ENCODE measurements around the gene LRRC4C.

The LRRC4C gene

DNA sequence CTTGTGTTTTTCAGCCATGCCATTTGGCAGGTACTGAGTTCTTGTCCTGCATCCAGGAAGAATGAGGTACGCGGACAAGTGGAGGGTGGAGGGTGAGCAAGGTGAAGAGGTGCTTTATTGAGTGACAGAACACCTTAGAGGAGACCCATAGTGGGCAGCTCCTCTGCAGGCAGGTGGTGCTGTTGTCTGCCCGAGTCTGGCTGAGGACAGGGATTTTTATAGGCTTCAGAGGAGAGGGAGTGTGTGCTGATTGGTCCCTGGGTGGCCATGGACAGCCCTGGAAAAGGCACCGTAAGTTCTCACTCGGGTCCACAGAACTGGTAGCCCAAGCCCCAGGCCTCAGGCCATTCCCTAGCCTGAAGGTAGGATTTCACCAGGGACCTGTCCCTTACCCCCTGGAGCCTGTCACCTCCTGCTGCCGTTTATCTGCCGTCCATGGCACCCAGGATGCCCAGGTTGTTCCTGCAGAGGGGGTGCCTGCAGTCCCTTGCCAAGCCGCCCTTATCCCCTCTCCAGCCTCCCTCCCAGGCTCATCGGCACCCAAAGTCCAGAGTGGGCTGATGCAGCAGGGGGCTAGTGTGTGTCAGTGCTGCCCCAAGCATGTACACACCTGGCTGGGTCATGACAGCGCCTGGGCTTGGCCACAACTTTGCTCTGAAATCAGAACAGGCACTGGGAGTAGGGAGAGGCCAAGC lies 213.6 kb downstream of the LRRC4C start:
- DNase-seq: no peak

- no peak for DNase-seq
Observed at GRCh38 chr11:41245184-41245583, 214.3 kb downstream of the LRRC4C start.

DNA sequence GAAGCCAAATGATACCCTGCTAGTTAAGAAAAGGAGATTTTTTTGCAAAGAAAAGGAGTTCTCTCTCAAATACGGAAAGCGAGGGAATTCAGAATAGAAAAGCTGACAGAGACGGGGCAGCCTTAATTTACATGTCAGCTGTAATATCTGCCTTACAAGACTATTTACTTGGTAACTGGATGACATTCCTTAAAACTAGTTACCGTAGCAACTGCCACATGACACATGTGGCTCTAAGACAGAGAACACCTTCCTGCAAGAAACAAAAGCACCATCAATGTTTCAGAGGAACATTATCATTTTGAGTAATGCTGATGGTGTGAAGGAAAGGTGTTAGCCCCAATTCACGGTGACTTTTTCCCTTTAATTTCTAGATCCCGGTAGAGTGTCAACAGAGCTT lies 222.1 kb downstream of the LRRC4C start:
- no peak for DNase-seq

DNA sequence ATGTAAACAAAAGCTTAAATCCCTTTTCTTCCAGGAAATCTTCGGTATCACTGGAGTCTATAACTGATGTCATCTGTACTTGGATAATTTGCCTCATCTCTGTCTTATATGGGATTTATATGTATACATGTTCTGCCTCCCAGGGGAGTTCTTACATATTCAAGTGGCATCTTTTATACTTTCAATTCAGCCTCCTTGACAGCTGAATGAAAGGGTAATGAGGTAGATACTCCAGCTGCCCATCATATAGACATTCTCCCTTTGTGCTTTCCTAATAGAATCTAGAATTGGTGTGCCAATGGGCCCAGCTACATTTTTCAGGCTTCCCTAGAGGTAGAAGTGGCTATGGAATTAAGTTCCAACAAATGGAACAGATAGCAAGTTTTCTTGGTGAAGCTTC lies 223.8 kb downstream of the LRRC4C start:
- no peak for DNase-seq

DNA sequence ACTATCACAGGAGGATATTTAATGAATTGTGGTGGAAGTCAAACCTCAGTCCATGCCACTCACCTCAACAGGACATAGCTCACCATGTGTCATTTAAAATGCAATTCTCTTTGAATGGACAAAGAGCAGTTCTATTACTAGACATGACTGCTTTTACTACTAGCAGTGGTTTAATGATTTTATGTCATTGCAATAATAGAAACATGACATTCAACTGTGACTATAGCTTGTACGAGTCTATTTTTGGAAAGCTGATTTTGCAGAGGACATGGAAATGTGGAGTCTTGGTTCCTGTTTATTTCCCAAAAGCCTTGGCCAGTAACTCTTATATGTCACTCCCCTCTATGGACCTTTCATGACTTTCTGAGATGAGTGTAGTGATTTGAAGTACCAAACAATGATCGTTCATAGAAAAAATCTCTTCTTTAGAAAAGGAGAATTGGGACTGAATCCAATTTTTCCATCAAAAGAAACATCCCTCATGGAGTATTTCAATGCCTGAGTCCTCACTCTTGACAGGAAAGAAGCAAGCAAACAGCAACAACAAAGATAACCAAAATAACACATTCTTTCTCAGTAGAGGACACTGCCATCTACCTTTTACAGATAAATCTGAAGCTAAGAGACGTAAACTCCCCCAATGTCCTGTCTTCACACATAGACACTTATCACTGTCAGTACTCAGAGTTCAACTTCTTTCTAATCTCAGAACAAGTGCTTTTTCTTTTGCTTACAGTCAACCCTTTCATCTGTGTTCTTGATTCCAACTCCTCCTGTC lies 233.4 kb downstream of the LRRC4C start:
- DNase-seq: no peak

- no peak for DNase-seq
Observed at GRCh38 chr11:41222236-41222635, 237.2 kb downstream of the LRRC4C start.

- DNase-seq: no peak
Observed at GRCh38 chr11:41206388-41206787, 253.1 kb downstream of the LRRC4C start.

DNA sequence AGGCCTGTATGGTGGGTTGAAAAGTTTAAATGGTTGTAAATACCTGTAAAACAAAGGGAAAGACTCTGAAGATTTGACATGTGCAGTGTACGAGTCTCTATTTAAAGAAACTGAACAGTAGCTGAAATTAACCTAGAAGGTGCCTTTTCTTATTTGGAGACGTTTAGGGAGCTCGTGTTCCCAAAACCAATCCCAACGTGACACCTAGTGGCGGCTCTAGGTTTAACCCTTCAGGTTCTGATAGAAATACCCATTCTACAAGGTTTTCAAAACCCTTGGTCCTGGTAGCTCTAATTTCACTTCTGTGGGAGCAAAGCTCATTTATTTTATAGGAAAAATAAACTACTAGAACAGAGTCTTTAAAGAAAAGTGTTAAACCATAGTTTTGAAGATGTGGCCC lies 258.3 kb downstream of the LRRC4C start:
- no peak for DNase-seq

- no peak for DNase-seq
Observed at GRCh38 chr11:41190437-41191082, 268.9 kb downstream of the LRRC4C start.

DNA sequence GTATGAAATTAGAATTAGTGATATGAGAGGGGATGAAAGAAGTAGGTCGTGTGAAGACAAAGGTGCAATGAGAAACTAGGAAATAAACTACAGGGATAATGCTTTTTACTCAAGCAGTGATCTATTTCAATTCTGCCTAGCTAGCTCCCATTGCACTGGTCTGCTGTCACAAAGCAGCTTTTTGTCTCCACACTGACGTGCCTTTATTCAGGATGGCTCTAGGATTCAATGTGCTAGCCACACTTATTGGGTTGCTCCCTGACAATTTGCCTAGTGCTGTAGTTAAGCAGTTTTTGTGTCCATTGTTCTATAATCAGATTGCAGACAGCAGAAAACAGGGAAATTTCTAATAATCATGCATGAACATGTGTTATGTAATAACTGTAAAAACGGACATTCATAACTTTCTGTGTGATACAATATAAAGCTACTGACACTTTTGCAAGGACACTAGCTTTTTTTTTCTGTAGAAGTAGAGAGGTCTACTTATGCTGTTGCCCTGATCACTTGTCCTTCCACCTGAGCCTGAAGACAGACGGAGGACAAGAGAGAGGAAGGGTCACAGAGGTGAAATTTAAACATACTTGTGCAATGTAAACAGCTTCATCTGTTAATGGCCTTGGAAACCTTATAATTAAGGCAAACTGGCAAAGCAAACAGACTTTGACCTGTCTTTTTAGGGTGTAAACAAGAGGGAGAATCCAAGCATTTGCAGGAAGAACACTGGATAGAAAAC lies 269.6 kb downstream of the LRRC4C start:
- no peak for DNase-seq

- no peak for DNase-seq
Observed at GRCh38 chr11:41177791-41178190, 281.7 kb downstream of the LRRC4C start.

GRCh38 chr11:41175304-41175972 lies 284.0 kb downstream of the LRRC4C start:
- no peak for DNase-seq

GRCh38 chr11:41146326-41146725 lies 313.1 kb downstream of the LRRC4C start:
- DNase-seq: no peak

- no peak for DNase-seq
Observed at GRCh38 chr11:41145420-41145819, 314.0 kb downstream of the LRRC4C start.

DNA sequence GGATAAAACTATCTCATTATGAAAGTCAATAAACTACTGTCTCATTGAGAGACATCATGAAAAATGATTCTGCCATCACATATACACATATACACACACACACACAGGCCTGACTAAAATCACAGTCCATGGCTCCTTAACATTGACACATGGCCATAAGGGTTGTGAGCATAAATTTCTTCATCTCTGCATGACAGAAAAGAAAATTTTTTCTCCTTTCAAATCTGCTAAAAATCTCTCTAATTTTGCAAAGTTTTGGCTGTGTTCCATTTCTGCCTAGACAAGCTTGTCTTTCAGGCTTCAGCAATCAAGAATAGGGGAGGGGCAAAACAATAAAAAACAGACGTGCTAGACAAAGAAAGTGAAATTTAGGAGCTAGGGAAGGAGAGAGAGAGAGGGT lies 324.5 kb downstream of the LRRC4C start:
- DNase-seq: no peak

GRCh38 chr11:41133023-41133422 lies 326.4 kb downstream of the LRRC4C start:
- DNase-seq: no peak

DNA sequence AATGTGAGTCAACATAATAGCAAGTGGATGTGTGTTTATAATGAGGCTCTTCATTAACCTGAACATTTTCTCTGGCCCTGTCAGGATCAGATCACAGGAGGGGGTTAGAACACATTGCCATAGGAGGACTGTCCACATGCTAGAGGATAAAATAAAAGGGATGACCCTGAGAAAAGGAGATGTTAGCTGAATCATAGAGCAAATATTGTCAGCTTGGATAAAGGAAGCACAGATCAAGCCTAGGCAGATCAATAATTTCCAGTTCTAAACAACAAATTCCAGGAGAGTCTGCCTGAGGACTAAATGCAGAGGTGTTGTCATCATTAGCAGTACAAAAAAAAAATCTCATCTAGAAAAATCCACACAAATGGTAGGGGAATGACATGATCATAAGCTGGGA lies 337.9 kb downstream of the LRRC4C start:
- no peak for DNase-seq

DNA sequence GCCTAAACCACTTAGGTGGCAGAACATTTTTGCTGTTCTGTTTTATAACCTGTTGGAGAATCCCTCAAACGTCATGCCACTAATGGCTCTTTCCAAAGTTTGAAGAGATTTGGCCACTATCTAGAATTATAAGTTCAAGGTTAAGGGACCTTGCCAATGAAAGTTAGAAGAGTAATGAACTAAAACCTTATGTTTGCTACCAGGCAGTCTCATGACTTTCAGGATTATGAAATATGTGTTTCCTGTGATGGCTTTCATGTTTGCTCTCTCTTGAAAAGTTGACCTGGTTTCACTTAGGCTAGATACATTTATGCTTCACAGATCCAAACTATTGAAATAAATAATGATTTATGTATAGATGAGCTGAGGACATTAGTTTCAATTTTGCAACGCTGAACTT lies 340.0 kb downstream of the LRRC4C start:
- DNase-seq: no peak

- DNase-seq: no peak
Observed at GRCh38 chr11:41118521-41118920, 340.9 kb downstream of the LRRC4C start.

DNA sequence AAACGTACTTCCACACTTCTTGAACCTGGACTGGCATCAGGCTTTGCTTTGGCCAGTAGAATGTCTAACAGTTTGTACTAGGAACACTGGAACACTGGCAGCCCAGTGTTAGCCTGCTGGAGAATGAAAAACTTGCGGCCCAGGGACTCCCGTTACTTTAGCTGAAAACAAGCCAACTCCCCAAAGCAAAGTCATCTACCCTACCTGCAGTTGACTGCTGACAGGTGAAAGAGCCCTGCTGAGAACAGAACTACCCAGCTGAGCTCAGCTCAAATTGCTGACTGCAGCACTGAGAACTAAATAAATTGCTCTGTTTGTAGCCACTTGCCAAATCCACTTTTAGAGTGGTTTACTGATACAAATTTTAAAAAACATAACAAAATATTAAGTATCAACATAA lies 342.5 kb downstream of the LRRC4C start:
- DNase-seq: no peak

DNA sequence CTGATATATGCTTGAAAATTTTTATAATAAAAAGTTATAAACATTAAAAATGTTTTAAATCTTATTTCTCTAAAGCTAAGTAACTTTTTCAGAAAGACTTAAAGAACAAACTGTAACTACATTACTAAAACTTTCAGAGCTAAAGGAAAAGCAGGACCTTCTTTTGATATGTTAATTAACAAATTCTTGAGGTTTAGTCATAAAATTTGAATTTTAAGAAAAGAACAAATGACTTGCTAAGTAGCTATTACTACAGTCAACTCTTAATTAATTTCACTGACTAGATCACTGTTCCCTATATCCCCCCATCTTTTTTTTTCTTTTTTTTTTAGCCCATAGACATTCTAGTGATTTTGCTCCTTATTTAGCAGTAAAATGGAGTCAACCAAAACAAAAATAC lies 344.4 kb downstream of the LRRC4C start:
- DNase-seq: no peak

GRCh38 chr11:41113160-41113559 lies 346.3 kb downstream of the LRRC4C start:
- DNase-seq: no peak

DNA sequence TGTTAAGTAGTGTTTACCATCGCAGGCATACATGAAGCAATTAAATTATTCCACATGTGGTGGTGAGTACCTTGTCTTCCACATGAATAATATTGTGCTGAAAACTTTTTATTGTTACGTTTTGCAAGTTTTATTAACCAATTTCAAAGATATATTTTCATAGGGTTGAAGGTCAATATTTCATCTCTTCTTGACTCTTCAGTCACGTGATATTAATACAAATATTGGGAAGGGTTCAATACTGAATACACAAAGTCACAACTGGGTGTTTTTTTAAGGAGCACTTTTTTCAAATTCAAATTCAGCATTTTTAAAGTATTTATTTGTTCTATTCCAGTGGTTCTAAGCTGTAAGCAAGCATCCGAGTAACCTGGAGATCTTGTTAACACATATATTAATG lies 348.9 kb downstream of the LRRC4C start:
- DNase-seq: no peak
